ENCODE measurements around the gene CCR5AS.

Gene CCR5AS

GRCh38 chr3:46386205-46386604 is 20.7 kb downstream of the CCR5AS start:
- Histone ChIP-seq H3K27ac (no peak overlapping the region), H3K4me3 (no peak overlapping the region)
- no peak for ATAC-seq

GRCh38 chr3:46383951-46384330 is 22.9 kb downstream of the CCR5AS start:
- in situ Hi-C loops (cut with MboI; ENCODE audit: low sequenced_read_pairs in 4 of 4) (no loop called here), intact Hi-C loops (cut with DNase I; ENCODE audit: low total_unique reads) (no loop called here)
- TF ChIP-seq POLR2A (IDR thresholded peaks at IDR 0.05) (no peak), CTCF (IDR thresholded peaks at IDR 0.05 in 4 of 5, conservative IDR thresholded peaks at IDR 0.05 in 1 of 5) (no peak)
- DNase-seq: no peak
- Histone ChIP-seq H3K4me1 (peaks cover 17 to 19% of the 10 kb centered on the region in 2 donors), H3K4me3 (no peak overlapping the region), H3K9me3 (no peaks in the 10 kb centered on the region), H3K36me3 (no peaks in the 10 kb centered on the region), H3K27me3 (no peaks in the 10 kb centered on the region), H3K27ac (no peak overlapping the region)
- no peak for ATAC-seq

More at GRCh38 chr3:46386205-46386604, 20.7 kb downstream of the CCR5AS start:
- H3K27me3 ChIP-seq: no peaks in the 10 kb centered on the region
- H3K36me3 ChIP-seq: no peaks in the 10 kb centered on the region
- in situ Hi-C loops (cut with MboI; ENCODE audit: low sequenced_read_pairs in 4 of 4) (no loop called here), intact Hi-C loops (cut with DNase I; ENCODE audit: low total_unique reads) (no loop called here)
- DNase-seq: no peak
- peaks cover 4 to 6% of the 10 kb centered on the region in 2 donors for H3K4me1 ChIP-seq
- TF ChIP-seq POLR2A (IDR thresholded peaks at IDR 0.05) (no peak), CTCF (IDR thresholded peaks at IDR 0.05 in 4 of 5, conservative IDR thresholded peaks at IDR 0.05 in 1 of 5) (no peak)
- no peaks in the 10 kb centered on the region for H3K9me3 ChIP-seq

GRCh38 chr3:46383211-46383950 is 23.5 kb downstream of the CCR5AS start:
- no peak for DNase-seq
- Histone ChIP-seq H3K27me3 (no peaks in the 10 kb centered on the region), H3K4me1 (peaks cover 17 to 19% of the 10 kb centered on the region in 2 donors), H3K9me3 (no peaks in the 10 kb centered on the region), H3K27ac (no peak overlapping the region), H3K4me3 (no peak overlapping the region), H3K36me3 (no peaks in the 10 kb centered on the region)
- ATAC-seq: no peak
- in situ Hi-C loops (cut with MboI; ENCODE audit: low sequenced_read_pairs in 4 of 4): no loop called here
- intact Hi-C loops (cut with DNase I; ENCODE audit: low total_unique reads): no loop called here
- TF ChIP-seq POLR2A (IDR thresholded peaks at IDR 0.05): no peak
- TF ChIP-seq CTCF (IDR thresholded peaks at IDR 0.05 in 4 of 5, conservative IDR thresholded peaks at IDR 0.05 in 1 of 5): no peak

GRCh38 chr3:46381625-46382024 is 25.2 kb downstream of the CCR5AS start:
- Histone ChIP-seq H3K27me3 (no peaks in the 10 kb centered on the region), H3K9me3 (no peaks in the 10 kb centered on the region), H3K27ac (peak overlapping the region in 2 of 4 donors; percentile 71 to 76), H3K36me3 (no peaks in the 10 kb centered on the region), H3K4me3 (no peak overlapping the region), H3K4me1 (peaks cover 17 to 19% of the 10 kb centered on the region in 2 donors)
- no peak for TF ChIP-seq CTCF (IDR thresholded peaks at IDR 0.05 in 4 of 5, conservative IDR thresholded peaks at IDR 0.05 in 1 of 5)
- in situ Hi-C loops (cut with MboI; ENCODE audit: low sequenced_read_pairs in 4 of 4): no loop called here
- intact Hi-C loops (cut with DNase I; ENCODE audit: low total_unique reads): loop anchor here (2.0 kb wide), 1 partner anchor 27 kb away; no protein-coding TSS in a partner anchor
- DNase-seq: no peak
- ATAC-seq: no peak
